NCI-H2107 treated with DMSO at 0.1 percent for 48 hours (cell line): ENCODE data around the gene CALU.
A peak's percentile ranks its signal among the peaks of the same experiment; 100 is the strongest.

ENCODE experiments used
- DNase-seq: peaks from one replicate; lab custom pipeline; 2025; ENCODE audit not compliant: unreplicated experiment; lab: John Stamatoyannopoulos, UW

Gene CALU

GRCh38 chr7:128783143-128783861 is 44.1 kb downstream of the CALU start:
- no peak for DNase-seq

- no peak for DNase-seq
Measured at GRCh38 chr7:128785738-128786137, 46.6 kb downstream of the CALU start.

- DNase-seq: no peak
Measured at GRCh38 chr7:128788446-128789412, 49.6 kb downstream of the CALU start.

- no peak for DNase-seq
Measured at GRCh38 chr7:128790315-128791041, 51.3 kb downstream of the CALU start.

- DNase-seq: peak; percentile 21
Measured at GRCh38 chr7:128791121-128791971, 52.2 kb downstream of the CALU start, which contains the start of gene CCDC136. Gene CCDC136 (plus strand): TSS chr7:128791968. CDS start chr7:128792412, 444 bp downstream.

GRCh38 chr7:128791972-128792327 is 52.8 kb downstream of the CALU start:
- no peak for DNase-seq

GRCh38 chr7:128792471-128793180 is 53.5 kb downstream of the CALU start:
- no peak for DNase-seq

GRCh38 chr7:128793181-128793547 is 54.0 kb downstream of the CALU start:
- no peak for DNase-seq

GRCh38 chr7:128794020-128794419 is 54.9 kb downstream of the CALU start:
- DNase-seq: no peak

- DNase-seq: no peak
Measured at GRCh38 chr7:128794436-128794835, 55.3 kb downstream of the CALU start.

- no peak for DNase-seq
Measured at GRCh38 chr7:128795129-128795528, 56.0 kb downstream of the CALU start.

GRCh38 chr7:128796327-128796726 is 57.2 kb downstream of the CALU start:
- no peak for DNase-seq

GRCh38 chr7:128799451-128799850 is 60.3 kb downstream of the CALU start:
- no peak for DNase-seq

- no peak for DNase-seq
Measured at GRCh38 chr7:128800567-128800966, 61.4 kb downstream of the CALU start.

GRCh38 chr7:128801003-128801402 is 61.8 kb downstream of the CALU start:
- no peak for DNase-seq

- no peak for DNase-seq
Measured at GRCh38 chr7:128801667-128802418, 62.7 kb downstream of the CALU start.

GRCh38 chr7:128804484-128804883 is 65.3 kb downstream of the CALU start:
- DNase-seq: no peak

- DNase-seq: no peak
Measured at GRCh38 chr7:128805225-128805624, 66.1 kb downstream of the CALU start.

GRCh38 chr7:128807191-128807590 is 68.0 kb downstream of the CALU start:
- DNase-seq: no peak
